ENCODE measurements around the gene SCN8A.

DNA sequence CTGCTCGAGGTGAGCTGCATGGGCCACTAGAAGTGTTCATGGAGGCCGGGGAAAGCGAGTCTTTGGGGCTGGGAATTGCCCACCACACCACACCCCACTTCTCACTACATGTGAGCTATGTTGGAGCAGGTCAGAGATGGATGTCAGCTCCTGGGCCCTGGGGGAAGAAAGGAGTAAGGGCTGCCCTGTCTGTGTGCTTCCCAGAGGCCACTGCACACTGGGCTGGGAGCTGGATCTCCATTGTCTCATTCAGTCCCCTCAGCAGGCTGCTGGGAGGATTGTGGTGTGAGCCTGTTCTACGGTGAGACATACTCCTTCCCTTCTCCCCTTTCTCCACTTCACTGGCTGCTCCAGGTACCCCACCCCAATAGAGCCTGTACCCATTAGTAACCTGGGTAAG is 247.0 kb downstream of the SCN8A start:
- TF ChIP-seq, protein P1, sequence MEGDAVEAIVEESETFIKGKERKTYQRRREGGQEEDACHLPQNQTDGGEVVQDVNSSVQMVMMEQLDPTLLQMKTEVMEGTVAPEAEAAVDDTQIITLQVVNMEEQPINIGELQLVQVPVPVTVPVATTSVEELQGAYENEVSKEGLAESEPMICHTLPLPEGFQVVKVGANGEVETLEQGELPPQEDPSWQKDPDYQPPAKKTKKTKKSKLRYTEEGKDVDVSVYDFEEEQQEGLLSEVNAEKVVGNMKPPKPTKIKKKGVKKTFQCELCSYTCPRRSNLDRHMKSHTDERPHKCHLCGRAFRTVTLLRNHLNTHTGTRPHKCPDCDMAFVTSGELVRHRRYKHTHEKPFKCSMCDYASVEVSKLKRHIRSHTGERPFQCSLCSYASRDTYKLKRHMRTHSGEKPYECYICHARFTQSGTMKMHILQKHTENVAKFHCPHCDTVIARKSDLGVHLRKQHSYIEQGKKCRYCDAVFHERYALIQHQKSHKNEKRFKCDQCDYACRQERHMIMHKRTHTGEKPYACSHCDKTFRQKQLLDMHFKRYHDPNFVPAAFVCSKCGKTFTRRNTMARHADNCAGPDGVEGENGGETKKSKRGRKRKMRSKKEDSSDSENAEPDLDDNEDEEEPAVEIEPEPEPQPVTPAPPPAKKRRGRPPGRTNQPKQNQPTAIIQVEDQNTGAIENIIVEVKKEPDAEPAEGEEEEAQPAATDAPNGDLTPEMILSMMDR (conservative IDR thresholded peaks at IDR 0.05; ENCODE audit: low read depth, low read length), result no peak
- TF ChIP-seq EZH2 (IDR thresholded peaks at IDR 0.05; ENCODE audit: borderline replicate concordance, low read depth, low read length, poor library complexity, severe bottlenecking), result no peak

All from A673 (cell line).